ENCODE results near the gene CCNF.

The CCNF gene

DNA sequence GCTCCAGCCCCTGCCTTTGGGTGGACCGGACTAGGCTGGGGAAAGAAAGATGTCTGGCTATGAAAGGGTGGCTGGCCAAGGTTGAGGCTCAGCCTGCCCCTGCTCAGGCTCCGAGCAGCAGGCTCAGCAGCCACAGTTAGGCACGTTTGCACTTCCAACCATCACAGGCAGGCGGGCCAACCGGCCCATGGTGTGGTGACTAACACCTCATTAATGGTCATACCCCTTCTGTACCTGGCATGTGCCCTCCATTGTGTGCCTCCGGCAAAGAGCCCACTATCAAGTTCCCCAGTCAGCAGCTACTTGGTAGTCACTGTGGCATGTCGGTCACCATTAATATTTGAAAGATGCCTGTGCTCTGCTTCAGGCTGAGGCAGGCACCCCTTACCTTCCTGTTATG is 52.4 kb downstream of the CCNF start:
- in situ Hi-C loops (cut with HindIII; ENCODE audit: low pct_ligation_motif_present, low sequenced_read_pairs): no loop called here
- no peaks in the 10 kb centered on the region for H3K36me3 ChIP-seq (replicated peaks)
- no peak for DNase-seq
- no peak overlapping the region for H3K4me3 ChIP-seq (ENCODE audit: low read depth, low read length)
- H3K27me3 ChIP-seq (replicated peaks): no peaks in the 10 kb centered on the region
- TF ChIP-seq, protein P1, sequence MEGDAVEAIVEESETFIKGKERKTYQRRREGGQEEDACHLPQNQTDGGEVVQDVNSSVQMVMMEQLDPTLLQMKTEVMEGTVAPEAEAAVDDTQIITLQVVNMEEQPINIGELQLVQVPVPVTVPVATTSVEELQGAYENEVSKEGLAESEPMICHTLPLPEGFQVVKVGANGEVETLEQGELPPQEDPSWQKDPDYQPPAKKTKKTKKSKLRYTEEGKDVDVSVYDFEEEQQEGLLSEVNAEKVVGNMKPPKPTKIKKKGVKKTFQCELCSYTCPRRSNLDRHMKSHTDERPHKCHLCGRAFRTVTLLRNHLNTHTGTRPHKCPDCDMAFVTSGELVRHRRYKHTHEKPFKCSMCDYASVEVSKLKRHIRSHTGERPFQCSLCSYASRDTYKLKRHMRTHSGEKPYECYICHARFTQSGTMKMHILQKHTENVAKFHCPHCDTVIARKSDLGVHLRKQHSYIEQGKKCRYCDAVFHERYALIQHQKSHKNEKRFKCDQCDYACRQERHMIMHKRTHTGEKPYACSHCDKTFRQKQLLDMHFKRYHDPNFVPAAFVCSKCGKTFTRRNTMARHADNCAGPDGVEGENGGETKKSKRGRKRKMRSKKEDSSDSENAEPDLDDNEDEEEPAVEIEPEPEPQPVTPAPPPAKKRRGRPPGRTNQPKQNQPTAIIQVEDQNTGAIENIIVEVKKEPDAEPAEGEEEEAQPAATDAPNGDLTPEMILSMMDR (IDR thresholded peaks at IDR 0.05; ENCODE audit: low read depth, low read length, missing control alignments): no peak
- H3K27ac ChIP-seq: no peak overlapping the region

DNA sequence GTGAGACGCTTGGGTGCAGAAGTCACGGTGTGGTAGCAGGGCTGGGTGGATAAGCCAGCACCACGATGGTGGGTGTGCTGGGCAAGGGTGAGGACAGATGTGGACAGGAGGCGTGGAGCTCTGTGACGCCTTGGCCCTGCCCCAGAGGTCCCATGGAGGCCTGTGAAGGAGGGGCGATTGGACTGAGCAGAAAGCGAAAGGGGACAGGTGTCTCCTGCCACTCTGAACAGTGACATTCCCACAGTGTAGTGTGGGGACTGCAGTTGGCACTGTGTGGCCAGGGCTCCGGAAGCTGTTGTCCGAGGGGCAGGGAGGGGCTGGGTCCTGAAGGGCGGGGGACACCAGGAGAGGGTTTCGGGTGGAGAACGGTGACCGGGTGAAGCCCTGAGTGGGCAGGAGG is 53.0 kb downstream of the CCNF start:
- H3K27ac ChIP-seq: no peak overlapping the region
- in situ Hi-C loops (cut with HindIII; ENCODE audit: low pct_ligation_motif_present, low sequenced_read_pairs): no loop called here
- no peaks in the 10 kb centered on the region for H3K36me3 ChIP-seq (replicated peaks)
- DNase-seq: no peak
- no peak overlapping the region for H3K4me3 ChIP-seq (ENCODE audit: low read depth, low read length)
- H3K27me3 ChIP-seq (replicated peaks): no peaks in the 10 kb centered on the region
- TF ChIP-seq, protein P1 (IDR thresholded peaks at IDR 0.05; ENCODE audit: low read depth, low read length, missing control alignments): no peak

DNA sequence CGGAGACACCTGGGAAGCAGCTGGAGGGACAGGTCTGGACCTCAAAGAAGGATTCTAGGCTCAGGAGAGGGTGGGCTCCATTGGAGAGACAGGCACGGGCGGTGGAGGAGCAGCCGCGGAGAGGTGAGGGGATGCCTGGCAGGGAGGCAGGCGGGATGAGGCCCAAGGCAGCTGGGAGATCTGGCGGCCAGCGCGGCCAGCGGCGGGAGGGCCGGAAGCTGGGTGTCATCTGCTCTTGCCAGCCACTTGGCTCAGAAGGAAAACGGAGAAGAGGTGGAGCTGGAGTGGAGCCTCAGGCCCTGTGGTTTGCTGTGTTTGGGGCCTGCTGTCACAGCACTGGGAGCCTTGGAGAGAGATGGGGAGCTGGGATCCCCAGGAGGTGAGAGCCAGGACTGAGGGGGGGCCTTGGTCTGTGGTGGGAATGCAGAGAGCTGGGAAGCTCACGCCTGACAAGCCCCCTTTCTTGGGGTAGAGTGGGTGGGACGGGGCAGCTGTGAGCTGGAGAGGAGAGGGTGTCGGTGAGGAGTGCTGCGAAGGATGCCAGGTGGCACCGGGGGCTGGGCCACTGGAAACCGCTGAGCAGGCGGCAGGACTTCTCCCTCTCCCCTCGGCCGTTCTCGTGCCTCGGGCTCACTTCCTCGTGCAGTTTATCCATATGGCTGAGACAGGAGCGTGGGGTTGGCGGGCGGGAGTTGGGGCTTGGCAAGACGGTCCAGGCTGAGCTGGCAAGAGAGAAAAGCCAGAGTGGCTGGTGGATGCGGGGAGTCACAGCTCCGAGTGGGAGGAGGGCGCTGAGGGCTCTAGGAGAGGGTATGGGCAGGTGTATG is 53.7 kb downstream of the CCNF start:
- H3K27ac ChIP-seq: no peak overlapping the region
- H3K27me3 ChIP-seq (replicated peaks): no peaks in the 10 kb centered on the region
- H3K4me3 ChIP-seq (ENCODE audit: low read depth, low read length): no peak overlapping the region
- H3K36me3 ChIP-seq (replicated peaks): no peaks in the 10 kb centered on the region
- TF ChIP-seq, protein P1 (IDR thresholded peaks at IDR 0.05; ENCODE audit: low read depth, low read length, missing control alignments): no peak
- in situ Hi-C loops (cut with HindIII; ENCODE audit: low pct_ligation_motif_present, low sequenced_read_pairs): no loop called here
- no peak for DNase-seq

DNA sequence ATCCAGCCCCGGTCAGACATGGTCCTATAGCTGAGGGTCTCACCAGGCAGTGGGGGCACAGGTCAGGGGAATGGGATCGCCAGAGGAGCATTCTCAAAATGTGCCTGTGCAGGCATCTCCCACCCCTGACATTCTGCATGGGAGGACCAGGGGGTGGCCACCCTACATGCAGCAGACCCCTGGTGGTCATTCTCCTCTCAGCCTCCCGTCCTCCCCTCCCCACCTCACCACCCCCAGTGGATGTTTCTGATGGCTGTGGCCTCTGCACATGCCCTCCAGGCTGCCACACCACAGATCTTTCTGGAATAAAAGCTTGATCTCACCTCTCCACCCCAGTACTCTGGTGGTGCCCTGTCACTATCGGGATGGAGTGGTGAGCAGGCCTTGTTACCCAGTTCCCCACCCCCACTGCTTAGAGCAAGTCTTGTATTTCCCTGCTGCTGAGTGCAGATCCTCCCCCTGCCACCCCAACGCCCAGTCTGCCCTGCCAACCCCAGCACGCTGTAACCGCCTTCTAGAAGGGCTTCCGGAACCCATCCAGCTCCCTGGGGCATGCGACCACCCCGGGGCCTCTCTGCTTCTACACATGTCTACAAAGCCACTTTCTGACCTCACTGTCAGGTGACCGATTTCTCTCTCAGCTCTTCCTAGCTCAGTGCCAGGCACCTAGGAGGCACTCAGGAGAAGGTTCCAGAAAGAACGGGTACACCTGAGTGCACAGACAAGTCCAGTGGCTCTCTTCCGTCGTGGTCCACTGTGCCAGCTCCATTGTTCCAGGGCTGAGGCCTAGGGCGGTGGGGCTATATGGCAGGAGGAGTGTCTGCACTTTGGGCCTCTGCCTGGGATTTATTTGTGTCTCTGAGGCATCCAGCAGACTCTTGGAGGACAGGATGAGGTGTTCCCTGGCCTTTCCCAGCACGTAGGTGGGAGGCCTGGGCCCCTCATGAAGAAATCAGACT is 55.0 kb downstream of the CCNF start:
- no peaks in the 10 kb centered on the region for H3K27me3 ChIP-seq (replicated peaks)
- H3K4me3 ChIP-seq (ENCODE audit: low read depth, low read length): no peak overlapping the region
- no peak for DNase-seq
- H3K27ac ChIP-seq: no peak overlapping the region
- H3K36me3 ChIP-seq (replicated peaks): no peaks in the 10 kb centered on the region
- TF ChIP-seq, protein P1 (IDR thresholded peaks at IDR 0.05; ENCODE audit: low read depth, low read length, missing control alignments): no peak
- in situ Hi-C loops (cut with HindIII; ENCODE audit: low pct_ligation_motif_present, low sequenced_read_pairs): no loop called here

DNA sequence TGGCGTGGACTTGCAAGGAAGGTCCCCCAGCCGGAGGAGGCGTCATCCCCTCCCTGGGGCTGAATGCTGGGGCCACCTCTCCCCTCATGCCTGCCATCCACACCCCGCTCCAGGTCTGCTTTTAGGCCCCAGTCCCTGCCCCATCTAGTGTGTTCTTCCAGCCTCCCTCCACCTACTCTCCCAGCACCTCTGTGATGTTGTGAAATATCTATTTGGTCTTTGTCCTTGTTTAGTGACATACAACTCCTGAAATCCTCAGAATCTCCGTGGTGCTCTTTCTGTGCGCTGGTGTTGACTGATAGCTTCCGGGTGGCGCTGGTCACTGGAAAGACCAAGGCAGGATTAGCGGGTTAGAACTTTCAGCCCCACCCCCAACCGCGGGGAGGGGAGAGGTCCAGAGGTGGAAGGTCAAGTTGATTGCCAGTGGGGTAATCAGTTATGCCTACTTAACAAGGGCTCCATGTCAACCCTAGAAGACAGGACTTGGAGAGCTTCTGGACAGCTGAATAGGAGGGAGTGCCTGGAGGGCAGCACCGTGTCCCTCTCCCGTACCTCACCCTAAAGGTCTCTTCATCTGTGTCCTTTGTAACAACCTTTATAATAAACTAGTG is 55.8 kb downstream of the CCNF start:
- TF ChIP-seq, protein P1 (IDR thresholded peaks at IDR 0.05; ENCODE audit: low read depth, low read length, missing control alignments): no peak
- H3K27ac ChIP-seq: no peak overlapping the region
- in situ Hi-C loops (cut with HindIII; ENCODE audit: low pct_ligation_motif_present, low sequenced_read_pairs): no loop called here

More for the DNA sequence above, 55.8 kb downstream of the CCNF start:
- no peaks in the 10 kb centered on the region for H3K27me3 ChIP-seq (replicated peaks)
- H3K4me3 ChIP-seq (ENCODE audit: low read depth, low read length): no peak overlapping the region
- no peaks in the 10 kb centered on the region for H3K36me3 ChIP-seq (replicated peaks)
- no peak for DNase-seq
